ENCODE data around the gene C11orf42. TPM values are rescaled to one million over a fixed set of nuclear protein-coding genes. Genes with fewer than 3 reads are reported as not detected.

C11orf42 gene
- total RNA-seq, 2 donors from 2014 or later, result not detected

DNA sequence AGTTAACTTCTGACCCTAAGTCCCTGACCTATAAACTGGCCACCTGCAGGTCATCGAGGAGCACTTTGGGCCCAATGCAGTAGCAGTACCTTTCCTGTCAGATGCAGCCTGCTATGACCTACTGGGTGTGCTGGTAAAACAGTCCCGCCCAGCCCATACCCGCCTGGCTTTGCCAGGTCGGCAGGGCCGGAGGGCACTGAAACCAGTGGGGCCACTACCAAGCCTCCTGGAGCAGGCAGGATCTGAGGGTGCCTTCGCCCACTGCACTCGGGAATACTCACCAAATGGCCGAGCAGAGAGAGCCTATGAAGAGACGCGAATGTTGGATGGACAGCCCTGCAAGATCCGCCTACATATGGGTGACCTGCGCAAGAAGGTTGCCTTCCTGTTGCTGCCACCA, 4.4 kb downstream of the C11orf42 start:
- no peak for ATAC-seq
- Mint-ChIP-seq H3K36me3 (peaks cover 0 to 5% of the 10 kb centered on the region in 2 donors), H3K9me3 (no peaks in the 10 kb centered on the region), H3K27ac (no peak overlapping the region)
- no peak for DNase-seq (ENCODE audit: low spot score in 2 of 2)

- no peak for ATAC-seq
- Mint-ChIP-seq H3K36me3 (peaks cover 0 to 3% of the 10 kb centered on the region in 2 donors), H3K27ac (no peak overlapping the region), H3K9me3 (no peaks in the 10 kb centered on the region)
- no peak for DNase-seq (ENCODE audit: low spot score in 2 of 2)
These were observed 5.1 kb downstream of the C11orf42 start for GRCh38 chr11:6210274-6210955.

- Mint-ChIP-seq H3K36me3 (no peaks in the 10 kb centered on the region), H3K9me3 (no peaks in the 10 kb centered on the region), H3K27ac (no peak overlapping the region)
- DNase-seq (ENCODE audit: low spot score in 2 of 2) (no peak), ATAC-seq (no peak)
These were observed 9.2 kb downstream of the C11orf42 start for GRCh38 chr11:6214530-6214929.

DNA sequence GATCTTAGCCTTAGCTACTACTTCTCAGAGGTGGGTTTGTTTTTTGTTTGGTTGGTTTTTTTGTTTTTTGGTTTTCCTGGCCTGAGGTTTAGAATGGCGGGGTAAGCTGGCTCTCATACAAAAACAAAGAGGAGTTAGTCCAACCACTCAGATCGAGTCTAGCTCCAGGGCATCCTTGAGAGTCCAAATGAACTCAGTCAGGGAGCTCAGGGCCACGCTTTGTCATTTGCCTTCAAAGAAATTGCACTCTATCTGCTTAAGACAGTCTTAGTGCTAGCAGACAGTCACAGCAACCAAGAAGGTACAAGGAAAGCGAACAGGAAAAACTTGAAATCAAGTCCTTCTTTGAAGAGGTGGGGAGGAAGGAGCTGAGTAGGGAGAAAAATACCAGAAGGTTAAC, 11.1 kb downstream of the C11orf42 start:
- H3K9me3 Mint-ChIP-seq, result no peaks in the 10 kb centered on the region
- no peak for ATAC-seq
- H3K36me3 Mint-ChIP-seq, result peaks cover 0 to under 1% of the 10 kb centered on the region in 2 donors
- H3K27ac Mint-ChIP-seq, result no peak overlapping the region
- DNase-seq (ENCODE audit: low spot score in 2 of 2), result no peak

GRCh38 chr11:6217722-6218121, 12.4 kb downstream of the C11orf42 start:
- ATAC-seq, result no peak
- Mint-ChIP-seq H3K36me3 (peaks cover 0 to 8% of the 10 kb centered on the region in 2 donors), H3K9me3 (no peaks in the 10 kb centered on the region), H3K27ac (no peak overlapping the region)
- DNase-seq (ENCODE audit: low spot score in 2 of 2), result no peak

DNA sequence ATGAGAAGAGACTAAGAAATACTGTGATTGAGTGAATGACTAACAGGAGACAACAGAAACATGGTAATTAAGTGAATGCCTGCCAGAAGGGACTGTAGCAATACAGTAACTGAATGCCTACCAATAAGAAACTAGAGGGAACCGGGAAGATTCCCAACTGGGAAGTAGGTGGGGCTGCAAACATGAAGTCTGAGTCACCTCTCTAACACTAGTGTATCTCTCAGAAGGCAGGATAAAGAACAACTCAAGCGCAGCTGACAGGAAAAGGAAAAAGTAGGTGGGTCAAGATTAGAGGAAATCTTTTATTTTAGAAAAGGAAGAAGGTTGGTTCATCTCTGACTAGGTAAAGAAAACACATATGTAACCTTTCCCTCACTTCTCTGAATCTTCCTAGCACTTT, 14.0 kb downstream of the C11orf42 start:
- no peak for ATAC-seq
- no peak overlapping the region for H3K27ac Mint-ChIP-seq
- no peak for DNase-seq (ENCODE audit: low spot score in 2 of 2)
- no peaks in the 10 kb centered on the region for H3K9me3 Mint-ChIP-seq
- H3K36me3 Mint-ChIP-seq, result peaks cover 0 to 8% of the 10 kb centered on the region in 2 donors

GRCh38 chr11:6223854-6224253, 18.5 kb downstream of the C11orf42 start:
- Mint-ChIP-seq H3K27ac (no peak overlapping the region), H3K9me3 (no peaks in the 10 kb centered on the region), H3K36me3 (peaks cover 6 to 15% of the 10 kb centered on the region in 2 donors)
- no peak for DNase-seq (ENCODE audit: low spot score in 2 of 2)
- ATAC-seq, result no peak

GRCh38 chr11:6224421-6224820, 19.1 kb downstream of the C11orf42 start:
- Mint-ChIP-seq H3K36me3 (peaks cover 6 to 15% of the 10 kb centered on the region in 2 donors), H3K9me3 (no peaks in the 10 kb centered on the region), H3K27ac (no peak overlapping the region)
- DNase-seq (ENCODE audit: low spot score in 2 of 2), result no peak
- no peak for ATAC-seq

DNA sequence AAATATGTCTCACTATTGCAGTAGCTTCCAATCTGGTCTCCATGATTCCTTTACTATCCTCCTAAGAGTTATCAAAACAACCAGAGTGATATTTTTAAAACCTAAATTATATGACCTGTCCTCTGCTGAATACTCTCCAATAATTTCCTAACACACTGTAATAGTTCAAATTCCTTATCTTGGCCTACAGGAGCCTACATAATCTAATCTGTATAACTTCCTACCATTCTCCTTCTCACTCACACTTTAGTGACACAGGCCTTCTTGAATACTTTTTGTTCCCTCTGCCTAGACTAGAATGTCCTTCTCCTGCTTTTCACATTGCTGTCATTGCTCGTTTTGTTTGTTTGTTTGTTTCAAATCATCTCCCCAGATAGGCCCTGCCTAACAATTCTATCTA, 19.7 kb downstream of the C11orf42 start:
- ATAC-seq (no peak), DNase-seq (ENCODE audit: low spot score in 2 of 2) (no peak)
- H3K36me3 Mint-ChIP-seq, result peaks cover 6 to 15% of the 10 kb centered on the region in 2 donors
- no peak overlapping the region for H3K27ac Mint-ChIP-seq
- no peaks in the 10 kb centered on the region for H3K9me3 Mint-ChIP-seq

DNA sequence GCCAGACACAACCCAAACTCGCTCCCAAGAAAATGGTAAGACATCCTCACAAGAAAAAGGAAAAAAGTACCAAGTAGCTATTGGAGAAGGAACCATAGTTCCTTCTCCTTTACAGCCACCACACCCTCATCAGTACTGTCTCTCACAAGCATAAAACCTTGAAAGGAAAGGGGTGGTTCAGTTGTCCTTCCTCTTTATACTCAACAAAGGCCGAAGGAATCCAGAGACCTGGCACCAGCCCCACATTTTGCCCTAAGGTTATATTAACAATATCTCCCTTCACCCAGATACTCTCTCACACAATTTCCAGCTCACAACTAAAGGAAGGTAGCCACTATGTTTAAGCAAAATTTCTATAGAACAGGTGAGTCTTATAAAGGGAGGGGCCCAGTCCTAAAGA, 20.5 kb downstream of the C11orf42 start:
- Mint-ChIP-seq H3K27ac (no peak overlapping the region), H3K9me3 (no peaks in the 10 kb centered on the region), H3K36me3 (peaks cover 6 to 15% of the 10 kb centered on the region in 2 donors)
- ATAC-seq, result no peak
- no peak for DNase-seq (ENCODE audit: low spot score in 2 of 2)

- H3K36me3 Mint-ChIP-seq, result peaks cover 6 to 7% of the 10 kb centered on the region in 2 donors
- DNase-seq (ENCODE audit: low spot score in 2 of 2) (no peak), ATAC-seq (no peak)
- H3K9me3 Mint-ChIP-seq, result no peaks in the 10 kb centered on the region
- no peak overlapping the region for H3K27ac Mint-ChIP-seq
These were observed 23.2 kb downstream of the C11orf42 start for GRCh38 chr11:6228520-6228919.

DNA sequence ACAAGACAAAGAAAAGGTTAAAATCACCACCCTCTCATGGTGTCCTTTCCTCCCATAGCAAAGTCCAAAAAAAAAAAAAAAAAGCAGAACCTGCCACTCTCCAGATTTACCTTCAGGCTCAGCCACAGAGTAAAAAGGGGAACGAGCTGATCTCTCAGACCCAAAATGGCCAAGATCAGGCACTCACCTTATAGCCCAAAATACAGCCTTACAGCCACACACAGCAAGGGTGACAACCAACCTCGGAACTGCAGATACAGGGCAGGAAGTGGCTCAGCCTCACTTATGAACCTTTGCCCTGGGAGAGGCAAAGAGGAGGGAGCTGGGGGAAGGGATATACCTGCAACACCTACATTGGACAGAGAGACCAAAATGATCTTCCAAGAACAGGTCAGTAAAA, 24.6 kb downstream of the C11orf42 start:
- Mint-ChIP-seq H3K9me3 (no peaks in the 10 kb centered on the region), H3K27ac (peak overlapping the region; percentile 19 to 30), H3K36me3 (peaks cover 12 to 14% of the 10 kb centered on the region in 2 donors)
- ATAC-seq, result no peak
- no peak for DNase-seq (ENCODE audit: low spot score in 2 of 2)

GRCh38 chr11:6232899-6233298, 27.5 kb downstream of the C11orf42 start:
- Mint-ChIP-seq H3K36me3 (peaks cover 6 to 7% of the 10 kb centered on the region in 2 donors), H3K9me3 (no peaks in the 10 kb centered on the region), H3K27ac (no peak overlapping the region)
- ATAC-seq, result no peak
- DNase-seq (ENCODE audit: low spot score in 2 of 2), result no peak

GRCh38 chr11:6233984-6234386, 28.6 kb downstream of the C11orf42 start:
- Mint-ChIP-seq H3K27ac (peak overlapping the region; percentile 93 to 99), H3K9me3 (no peaks in the 10 kb centered on the region), H3K36me3 (peaks cover 6 to 7% of the 10 kb centered on the region in 2 donors)
- no peak for DNase-seq (ENCODE audit: low spot score in 2 of 2)
- no peak for ATAC-seq

DNA sequence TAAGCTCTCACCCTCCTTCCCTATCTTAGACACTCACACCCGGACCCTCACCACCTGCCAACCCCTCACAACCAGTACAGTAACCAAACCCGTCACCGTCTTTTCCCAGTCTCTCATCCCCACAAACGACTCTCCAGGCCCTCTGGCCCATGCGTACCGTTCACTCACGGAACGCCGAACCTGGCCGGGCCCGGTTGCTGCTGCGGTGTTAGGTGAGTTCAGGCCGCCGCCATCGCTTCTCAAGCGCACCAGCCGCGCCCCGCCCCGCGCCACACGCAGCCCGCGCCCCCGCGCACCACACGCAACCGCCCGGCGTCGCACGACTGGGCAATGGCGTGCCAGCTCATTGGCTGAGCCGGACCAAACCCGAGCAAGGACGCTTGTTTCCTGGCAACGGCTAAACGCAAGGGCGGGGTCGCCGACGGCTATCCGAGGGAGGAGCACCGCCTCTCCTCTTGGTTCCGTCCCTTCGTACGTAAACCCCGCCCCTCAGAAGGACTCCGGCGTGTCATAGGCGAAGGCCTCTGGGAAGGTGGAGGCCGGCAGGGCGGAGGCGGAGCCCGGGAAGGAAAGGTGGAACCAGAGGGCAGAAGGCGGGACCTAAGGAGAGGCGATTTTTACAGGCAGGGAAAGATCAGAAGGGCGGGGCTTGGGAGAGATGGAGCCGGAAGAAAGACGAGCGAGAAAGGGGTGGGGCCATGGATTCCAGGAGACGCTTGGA, 29.2 kb downstream of the C11orf42 start, which contains the start of gene FHIP1B:
TSS of gene FHIP1B (minus strand) at position 250 of the 721 bp plus-strand sequence. CDS start 10,120 bp downstream, outside the sequence.
- H3K27ac Mint-ChIP-seq, result peak within 1 kb of the TSS; percentile 93 to 99
- no peaks in the 10 kb centered on the region for H3K9me3 Mint-ChIP-seq
- peak; percentile 98 to 100 for DNase-seq (ENCODE audit: low spot score in 2 of 2)
- ATAC-seq, result peak; percentile 92
- H3K36me3 Mint-ChIP-seq, result peaks cover 6 to 7% of the 10 kb centered on the region in 2 donors

- ATAC-seq (no peak), DNase-seq (ENCODE audit: low spot score in 2 of 2) (no peak)
- no peaks in the 10 kb centered on the region for H3K9me3 Mint-ChIP-seq
- H3K27ac Mint-ChIP-seq, result no peak overlapping the region
- peaks cover 6 to 7% of the 10 kb centered on the region in 2 donors for H3K36me3 Mint-ChIP-seq
These were observed 31.9 kb downstream of the C11orf42 start for GRCh38 chr11:6237266-6237665.

GRCh38 chr11:6237761-6238302, 32.5 kb downstream of the C11orf42 start:
- DNase-seq (ENCODE audit: low spot score in 2 of 2) (no peak), ATAC-seq (no peak)
- no peaks in the 10 kb centered on the region for H3K9me3 Mint-ChIP-seq
- H3K27ac Mint-ChIP-seq, result no peak overlapping the region
- peaks cover 6 to 7% of the 10 kb centered on the region in 2 donors for H3K36me3 Mint-ChIP-seq
